Esophagus squamous epithelium (tissue), 5 donors: ENCODE data around the gene ARL11. TPM values are rescaled to one million over a fixed set of nuclear protein-coding genes. Genes with fewer than 3 reads are reported as not detected.

Source experiments
- DNase-seq: peaks from one replicate; lab custom pipeline; 2025; lab: John Stamatoyannopoulos, UW
- H3K27ac ChIP-seq, 4 donors: fragments of 200-600 bp; sonication (generic); one replicate each; pipeline ENCODE4 v1.5.1; 2016 to 2019; ENCODE audit warnings: mild to moderate bottlenecking in 1 of 4
- H3K27me3 ChIP-seq, 4 donors: fragments of 200-600 bp; sonication (generic); 1 replicate in 3 of 4; 2 replicates in 1 of 4; pipeline versions ENCODE4 v1.5.1 to v1.6.0; 2017 to 2021; ENCODE audit warnings: antibody characterized with exemption in 1 of 4
- H3K36me3 ChIP-seq, 3 donors: fragments of 200-600 bp; sonication (generic); one replicate each; pipeline ENCODE4 v1.5.1; 2016 to 2019
- H3K4me1 ChIP-seq, 3 donors: fragments of 200-600 bp; sonication (generic); one replicate each; pipeline ENCODE4 v1.5.1; 2017 to 2019
- H3K4me3 ChIP-seq, 4 donors: fragments of 200-600 bp; sonication (generic); 1 replicate in 3 of 4; 2 replicates in 1 of 4; pipeline ENCODE4 v1.5.1; 2016 to 2019; ENCODE audit warnings: mild to moderate bottlenecking in 2 of 4, moderate library complexity in 1 of 4
- H3K9me3 ChIP-seq, 3 donors: fragments of 200-600 bp; sonication (generic); one replicate each; pipeline ENCODE4 v1.5.1; 2016 to 2019
- CTCF ChIP-seq, 6 experiments: fragments of 450-650 bp in 4 of 6; fragments of 200-600 bp in 2 of 6; sonication (generic) in 2 of 6; IDR thresholded peaks; one replicate each; pipeline ENCODE4 v1.5.1; 2016 to 2019; ENCODE audit warnings: antibody characterized with exemption in 6 of 6, mild to moderate bottlenecking in 4 of 6, moderate library complexity in 4 of 6
- POLR2A ChIP-seq, 4 donors: fragments of 450-650 bp; IDR thresholded peaks; one replicate each; pipeline ENCODE4 v1.6.1; 2017; ENCODE audit warnings: antibody characterized with exemption in 4 of 4, mild to moderate bottlenecking in 4 of 4, moderate library complexity in 3 of 4
- WGBS, 2 donors: methylation state at CpG; one replicate each; pipeline ENCODE4 v1.1.5; 2018; 5-methylcytosine and 5-hydroxymethylcytosine counted together
- intact Hi-C: fragments of 100-400 bp; cut with DNase I; formaldehyde crosslinking; loops from one replicate; pipeline ENCODE4 v1.15.0; 2022
- total RNA-seq, 4 donors: library from RNA; depleted of rRNA; stranded (reverse); fragments of >200 nt; gene quantifications; one replicate each; pipeline ENCODE4 v1.1.0, GENCODE V29; 2016
- donor health status: DM: yes; HTN: yes; CAD: no.

Gene ARL11
- total RNA-seq, 4 donors from 2014 or later = 0.22 to 1.9 (median 0.95) TPM

- Histone ChIP-seq H3K9me3 (no peaks in the 10 kb centered on the region), H3K27ac (no peak overlapping the region), H3K4me1 (peaks cover 9 to 45% (median 12%) of the 10 kb centered on the region in 3 donors), H3K27me3 (no peaks in the 10 kb centered on the region), H3K4me3 (no peak overlapping the region), H3K36me3 (peaks cover 0 to 1% (median 0%) of the 10 kb centered on the region in 3 donors)
- TF ChIP-seq CTCF (IDR thresholded peaks at IDR 0.05) = no peak
- no peak for TF ChIP-seq POLR2A (IDR thresholded peaks at IDR 0.05)
- intact Hi-C loops = loop anchor here (10.0 kb wide), 1 partner anchor 191 kb away; no protein-coding TSS in a partner anchor
- DNase-seq = no peak
- 81 to 84% methylated on average over 3 of the region's 3 CpGs for WGBS, 2 donors
Measured at GRCh38 chr13:49654011-49654410, 25.7 kb downstream of the ARL11 start.

GRCh38 chr13:49655906-49656305, 27.6 kb downstream of the ARL11 start:
- Histone ChIP-seq H3K4me1 (peaks cover 9 to 45% (median 12%) of the 10 kb centered on the region in 3 donors), H3K4me3 (no peak overlapping the region), H3K36me3 (peaks cover 0 to 19% (median 0%) of the 10 kb centered on the region in 3 donors), H3K27me3 (no peaks in the 10 kb centered on the region), H3K27ac (peak overlapping the region; percentile 15 to 76 (median 48)), H3K9me3 (no peaks in the 10 kb centered on the region)
- TF ChIP-seq POLR2A (IDR thresholded peaks at IDR 0.05) = no peak
- intact Hi-C loops = loop anchor here (10.0 kb wide), 1 partner anchor 189 kb away; no protein-coding TSS in a partner anchor
- no peak for DNase-seq
- WGBS, 2 donors = 48 to 75% methylated on average over 3 of the region's 3 CpGs

- H3K27ac ChIP-seq = peak overlapping the region in 3 of 4 donors; percentile 50 to 76 (median 71)
- WGBS, 2 donors = 25 to 32% methylated on average over 9 of the region's 9 CpGs
- no peak for DNase-seq
- intact Hi-C loops = loop anchor here (10.0 kb wide), 1 partner anchor 188 kb away; no protein-coding TSS in a partner anchor
- H3K9me3 ChIP-seq = no peaks in the 10 kb centered on the region
- no peaks in the 10 kb centered on the region for H3K27me3 ChIP-seq
- no peak overlapping the region for H3K4me3 ChIP-seq
- H3K4me1 ChIP-seq = peaks cover 9 to 44% (median 12%) of the 10 kb centered on the region in 3 donors
- TF ChIP-seq POLR2A (IDR thresholded peaks at IDR 0.05) (no peak), CTCF (IDR thresholded peaks at IDR 0.05) (peak in 1 of 6 experiments; percentile 5)
- peaks cover 0 to 33% (median 0%) of the 10 kb centered on the region in 3 donors for H3K36me3 ChIP-seq
Measured at GRCh38 chr13:49657241-49657641, 28.9 kb downstream of the ARL11 start.

DNA sequence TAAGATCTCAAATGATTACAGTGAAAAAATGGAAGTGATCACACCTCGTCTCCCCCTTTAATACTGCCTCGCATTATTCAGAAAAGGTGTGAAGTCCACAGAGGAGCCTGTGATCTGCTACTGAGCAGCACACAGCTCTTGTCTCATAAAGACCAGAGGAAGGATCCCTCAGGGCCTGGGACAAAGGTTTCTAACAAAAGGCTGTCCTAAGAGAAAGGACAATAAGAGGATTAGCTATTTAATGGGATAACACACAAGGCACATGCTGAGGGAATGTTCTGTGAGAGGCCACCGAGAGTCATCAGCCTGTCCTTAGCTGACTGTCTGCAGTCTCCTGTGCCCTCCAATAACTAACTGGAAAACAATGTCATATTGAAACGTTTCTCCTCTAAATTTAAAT, 36.3 kb downstream of the ARL11 start:
- Histone ChIP-seq H3K4me1 (peaks cover 0 to under 1% (median 0%) of the 10 kb centered on the region in 3 donors), H3K4me3 (no peak overlapping the region), H3K27me3 (no peaks in the 10 kb centered on the region), H3K36me3 (peaks cover 0 to 77% (median 0%) of the 10 kb centered on the region in 3 donors), H3K9me3 (no peaks in the 10 kb centered on the region), H3K27ac (no peak overlapping the region)
- intact Hi-C loops = no loop called here
- 77 to 83% methylated on average over 4 of the region's 4 CpGs for WGBS, 2 donors
- no peak for TF ChIP-seq CTCF (IDR thresholded peaks at IDR 0.05)
- no peak for TF ChIP-seq POLR2A (IDR thresholded peaks at IDR 0.05)
- no peak for DNase-seq

- Histone ChIP-seq H3K27ac (no peak overlapping the region), H3K4me3 (no peak overlapping the region), H3K9me3 (no peaks in the 10 kb centered on the region), H3K4me1 (peaks cover 0 to 22% (median 6%) of the 10 kb centered on the region in 3 donors), H3K36me3 (peaks cover 0 to 47% (median 0%) of the 10 kb centered on the region in 3 donors), H3K27me3 (no peaks in the 10 kb centered on the region)
- no peak for DNase-seq
- no peak for TF ChIP-seq CTCF (IDR thresholded peaks at IDR 0.05)
- TF ChIP-seq POLR2A (IDR thresholded peaks at IDR 0.05) = no peak
- intact Hi-C loops = no loop called here
- WGBS, 2 donors = 60 to 63% methylated on average over 2 of the region's 2 CpGs
Measured at GRCh38 chr13:49667773-49668172, 39.5 kb downstream of the ARL11 start.
